EH (cell line): Measurements from ENCODE around the gene ANG.

Experiments
- DNase-seq: peaks from one replicate; pipeline ENCODE4 v3.0.0-alpha.2; 2015; ENCODE audit warnings: low read depth

Gene ANG

DNA sequence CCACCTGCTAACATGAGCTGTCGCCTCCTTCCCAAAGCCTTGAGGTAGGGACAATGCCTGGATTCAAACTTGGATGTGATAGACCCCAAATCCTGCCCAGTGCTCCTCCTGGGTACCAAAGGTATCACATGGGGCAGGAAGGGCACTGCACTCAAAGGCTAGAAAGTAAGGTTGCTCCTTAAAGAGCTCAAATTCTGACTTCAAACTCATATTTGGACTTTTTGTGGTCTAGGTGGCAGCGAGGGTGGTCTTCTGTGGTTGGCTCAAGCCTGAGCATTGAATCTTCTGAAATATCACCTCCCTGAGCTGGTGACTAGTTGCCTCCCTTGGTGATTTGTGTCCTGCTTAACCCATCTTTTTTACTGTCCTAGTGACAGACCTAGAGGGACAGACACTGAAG lies 12.5 kb upstream of the ANG start:
- DNase-seq: no peak

GRCh38 chr14:20679907-20680306 lies 8.7 kb upstream of the ANG start:
- DNase-seq: peak; percentile 65

GRCh38 chr14:20680363-20680762 lies 8.2 kb upstream of the ANG start:
- DNase-seq: no peak

DNA sequence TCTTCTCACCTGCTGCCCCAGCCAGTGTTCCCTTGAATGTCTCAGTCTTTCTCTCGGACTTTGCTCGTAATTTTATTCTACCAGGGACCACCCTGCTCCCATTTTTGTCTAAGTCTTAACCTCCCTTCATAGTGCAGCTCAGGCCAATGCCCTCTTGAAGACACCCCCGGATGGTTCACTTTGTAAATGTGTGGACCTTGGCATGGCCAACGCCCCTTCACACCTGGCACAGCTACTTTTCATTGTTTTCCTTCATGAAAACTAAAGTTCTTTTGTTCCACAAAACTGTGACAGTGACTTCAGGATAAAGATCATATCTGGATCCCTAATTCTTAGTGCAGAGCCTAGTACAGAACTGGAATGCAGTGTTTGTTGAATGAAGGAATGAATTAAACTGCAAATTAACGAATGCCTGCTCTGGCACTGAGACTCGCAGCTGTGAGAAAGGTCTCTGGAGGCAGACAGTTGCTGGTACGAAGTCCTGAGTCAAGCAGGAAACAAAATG lies 7.7 kb upstream of the ANG start:
- DNase-seq: no peak

- peak; percentile 91 for DNase-seq
These were observed 7.0 kb upstream of the ANG start for GRCh38 chr14:20681348-20682126.

- DNase-seq: no peak
These were observed 6.5 kb upstream of the ANG start for GRCh38 chr14:20682127-20682434.

DNA sequence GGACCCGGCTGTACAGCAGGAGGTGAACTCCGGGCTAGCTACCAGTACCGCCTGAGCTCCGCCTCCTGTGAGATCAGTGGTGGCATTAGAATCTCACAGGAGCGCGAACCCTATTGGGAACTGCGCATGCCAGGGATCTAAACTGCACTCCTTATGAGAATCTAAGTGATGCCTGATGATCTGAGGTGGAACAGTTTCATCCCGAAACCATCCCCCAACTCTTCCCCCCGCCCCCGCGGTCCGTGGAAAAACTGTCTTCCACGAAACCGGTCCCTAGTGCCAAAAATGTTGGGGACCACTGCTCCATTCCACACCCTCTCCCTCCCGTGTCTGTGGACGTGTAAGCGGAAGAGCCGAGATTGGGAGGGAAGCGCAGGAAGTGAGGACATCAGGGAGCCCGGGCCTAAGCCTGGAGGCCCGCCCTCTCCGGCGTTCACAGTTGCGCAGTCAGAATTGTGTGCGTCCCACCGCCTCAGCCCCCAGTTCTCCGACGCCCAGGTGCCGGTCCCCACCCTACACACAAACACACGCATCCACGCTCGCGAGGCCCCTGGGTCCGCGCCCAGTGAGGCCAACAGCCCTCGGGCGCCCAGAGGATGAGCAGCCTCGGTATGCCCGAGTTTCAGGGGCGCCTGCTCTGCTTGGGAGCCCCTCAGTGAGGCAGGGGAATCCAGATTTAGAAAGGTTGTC lies 6.0 kb upstream of the ANG start:
- peak; percentile 96 for DNase-seq

DNA sequence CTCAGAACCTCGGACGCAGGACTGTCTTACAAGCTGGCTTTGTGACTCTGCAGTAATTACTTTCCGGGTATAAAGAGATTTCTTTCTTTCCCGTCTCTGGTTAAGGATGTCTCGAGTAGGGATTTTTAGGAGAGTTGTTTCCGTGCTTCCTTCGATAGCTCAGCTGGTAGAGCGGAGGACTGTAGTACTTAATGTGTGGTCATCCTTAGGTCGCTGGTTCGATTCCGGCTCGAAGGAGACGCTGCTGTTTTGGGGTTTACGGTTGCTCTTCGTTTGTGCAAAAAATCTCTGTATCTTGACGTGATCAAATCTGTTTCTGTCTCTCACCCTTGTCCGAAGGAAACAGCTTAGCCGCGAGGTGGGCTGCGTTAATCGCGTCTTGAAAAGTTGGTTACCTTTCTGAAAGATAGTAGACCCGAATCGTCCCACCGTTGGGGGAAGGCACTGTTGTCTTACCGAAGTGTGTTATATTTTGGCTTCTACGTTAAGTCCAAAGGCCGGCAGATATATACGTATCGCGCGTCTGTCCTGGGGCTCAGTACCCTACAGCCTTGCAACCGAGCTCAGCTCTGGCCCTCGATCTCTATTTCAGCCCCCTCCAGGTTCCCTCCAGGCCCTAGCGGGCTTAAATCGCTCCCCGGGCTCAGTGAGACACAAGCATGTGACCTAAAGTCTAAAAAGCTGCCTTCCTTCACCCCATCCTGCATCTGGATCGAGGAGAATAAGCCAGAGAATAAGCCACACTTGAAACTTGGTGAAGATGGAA lies 5.3 kb upstream of the ANG start:
- peak; percentile 93 for DNase-seq

- peak; percentile 94 for DNase-seq
These were observed 4.5 kb upstream of the ANG start, which contains the start of gene RNASE4 for GRCh38 chr14:20683891-20684661. TSS of gene RNASE4 (plus strand) at chr14:20684560. CDS start at chr14:20699372, 14,812 bp downstream.

- DNase-seq: peak; percentile 70
These were observed 3.7 kb upstream of the ANG start for GRCh38 chr14:20684662-20685456.

DNA sequence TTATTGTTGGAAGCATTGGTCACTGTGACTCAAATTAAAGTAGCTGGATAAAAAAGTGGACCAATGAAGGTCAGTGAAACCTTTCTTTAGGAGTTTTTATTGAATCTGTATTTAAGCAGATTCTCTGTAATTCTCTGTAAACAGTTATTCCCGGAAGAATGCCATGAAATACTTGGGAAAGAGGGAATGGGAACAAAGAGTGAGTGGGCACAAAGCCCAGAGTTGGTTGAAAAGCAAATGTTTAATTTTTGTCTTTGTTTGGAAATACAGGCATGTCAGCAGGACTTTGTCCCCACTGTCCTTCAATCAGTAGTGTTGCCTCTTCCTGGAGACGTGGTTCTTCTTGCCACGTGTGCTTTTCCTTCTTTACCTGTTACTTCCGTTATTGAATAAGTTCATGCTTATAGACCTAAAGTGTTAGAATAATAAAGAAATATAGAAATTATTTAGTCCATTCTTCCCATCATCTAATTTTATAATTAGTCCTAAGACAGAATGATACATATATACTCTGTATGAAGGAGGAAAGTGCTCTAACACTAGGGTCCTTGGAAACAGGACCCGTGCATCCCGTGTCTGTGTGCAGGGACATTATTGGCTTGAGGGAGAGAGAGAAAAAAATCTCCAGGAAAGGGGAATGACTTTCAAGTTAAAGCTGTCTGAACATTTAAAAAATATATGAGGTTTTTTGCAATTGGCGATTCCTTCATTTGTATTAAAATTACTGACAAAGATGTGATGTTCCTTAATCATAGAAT lies 2.0 kb upstream of the ANG start:
- peak; percentile 15 for DNase-seq

DNA sequence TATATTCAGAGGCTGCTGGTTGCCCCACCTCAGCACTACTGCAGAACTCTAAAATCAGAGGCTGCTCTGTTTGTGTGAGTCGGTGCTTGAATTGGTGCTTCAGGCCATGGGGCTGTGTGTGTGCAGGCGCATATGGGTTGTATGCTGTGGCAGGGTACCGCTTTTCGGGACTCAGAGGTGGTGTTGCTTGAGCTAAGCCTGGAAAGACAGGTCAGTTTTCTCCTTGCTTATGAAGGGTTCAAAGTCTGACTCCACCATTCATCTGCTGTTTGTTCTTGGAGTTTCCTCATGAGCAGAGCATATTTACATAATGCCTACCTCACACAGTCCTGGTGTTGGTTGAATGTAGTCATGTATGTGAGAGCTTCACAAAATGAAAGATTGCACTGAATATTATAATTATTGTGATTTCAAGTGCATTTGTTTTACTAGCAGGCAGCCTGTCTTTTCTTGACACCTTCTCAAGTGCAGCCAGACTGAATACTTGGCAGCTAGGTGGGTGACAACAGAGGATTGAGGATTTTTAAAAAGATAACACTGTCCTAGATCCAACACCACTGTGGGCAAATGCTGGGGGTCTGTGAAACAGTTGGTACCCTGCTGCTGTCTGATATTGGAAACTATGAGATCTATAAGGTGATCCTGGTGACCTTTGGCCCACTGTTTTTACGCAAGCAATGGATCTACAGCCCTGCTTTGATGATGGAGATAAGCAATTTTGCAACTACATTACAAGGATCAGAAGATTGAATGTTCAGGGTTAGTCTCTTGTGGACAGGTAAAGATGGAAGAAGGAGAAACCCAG lies 1.0 kb upstream of the ANG start:
- no peak for DNase-seq

- peak; percentile 75 for DNase-seq
These were observed 2.5 kb downstream of the ANG start for GRCh38 chr14:20690848-20691640.

- DNase-seq: no peak
These were observed 3.7 kb downstream of the ANG start for GRCh38 chr14:20692116-20692751.

- no peak for DNase-seq
These were observed 8.2 kb downstream of the ANG start for GRCh38 chr14:20696764-20697163.

- peak; percentile 68 for DNase-seq
These were observed 8.9 kb downstream of the ANG start for GRCh38 chr14:20697273-20698017.

DNA sequence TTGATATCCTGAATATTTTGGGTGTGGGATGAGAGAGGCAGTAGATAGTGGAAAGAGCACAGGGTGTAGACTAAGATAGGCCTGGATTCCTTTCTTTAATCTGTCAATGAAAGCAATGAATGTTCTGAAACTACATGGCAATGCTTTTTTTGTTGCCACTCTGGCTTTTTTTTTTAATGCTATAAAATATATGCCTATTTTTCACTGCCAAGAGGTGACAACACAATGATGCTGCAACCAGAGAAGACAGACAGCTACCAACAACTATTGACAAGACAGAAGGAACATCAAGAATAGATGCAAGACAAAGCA lies 9.4 kb downstream of the ANG start:
- DNase-seq: no peak

GRCh38 chr14:20698934-20699333 lies 10.4 kb downstream of the ANG start:
- DNase-seq: no peak
